ENCODE measurements around the gene FBP2. TPM values are rescaled to one million over a fixed set of nuclear protein-coding genes. Genes with fewer than 3 reads are reported as not detected.

Gene FBP2
- total and polyA plus RNA-seq, 2 of the 4 experiments (the other 2 are of a cell fraction): not detected

- no peak overlapping the region for H2BK5ac ChIP-seq (ENCODE audit: low read depth, low read length, poor library complexity, severe bottlenecking)
- no peak overlapping the region for H3K56ac ChIP-seq (ENCODE audit: extremely low read depth, insufficient read depth, low read length)
- CTCF ChIA-PET: no interaction called here
- H4K5ac ChIP-seq (ENCODE audit: low read depth, low read length): no peak overlapping the region
- ATAC-seq (ENCODE audit: low read depth) (no peak), DNase-seq (no peak)
- H3K14ac ChIP-seq (replicated peaks; ENCODE audit: low read depth, low read length): no peak overlapping the region
- H2AFZ ChIP-seq (replicated peaks; ENCODE audit: low read length, poor library complexity): no peak overlapping the region
- H3K9ac ChIP-seq (ENCODE audit: low read depth, low read length): no peak overlapping the region
- H3K36me3 ChIP-seq (ENCODE audit: control insufficient read depth, insufficient read depth, low read length): no peaks in the 10 kb centered on the region
- intact Hi-C loops (cut with micrococcal nuclease) (no loop called here), in situ Hi-C loops (cut with MboI; ENCODE audit: low sequenced_read_pairs) (no loop called here), dilution Hi-C loops (cut with HindIII; ENCODE audit: low sequenced_read_pairs, unreplicated experiment) (no loop called here)
- H3K4ac ChIP-seq (ENCODE audit: low read depth, low read length): no peak overlapping the region
- no peak overlapping the region for H2BK15ac ChIP-seq (ENCODE audit: low read depth, low read length)
- no peaks in the 10 kb centered on the region for H4K20me1 ChIP-seq (ENCODE audit: insufficient read depth, low read length)
- no peaks in the 10 kb centered on the region for H3K4me1 ChIP-seq (ENCODE audit: control insufficient read depth, insufficient read depth, low read length)
- no TSS peak for BruUV-seq (replicated peaks)
- no peaks in the 10 kb centered on the region for H3K9me3 ChIP-seq (ENCODE audit: control insufficient read depth, insufficient read depth, low read length)
- H3K27me3 ChIP-seq (ENCODE audit: control insufficient read depth, insufficient read depth, low read length): peaks cover 26% of the 10 kb centered on the region
- no peak overlapping the region for H4K8ac ChIP-seq (ENCODE audit: low read depth in 2 of 2, low read length in 2 of 2)
- H3K4me2 ChIP-seq (ENCODE audit: low read depth, low read length): no peak overlapping the region
- H2BK20ac ChIP-seq (ENCODE audit: low read depth, low read length): no peak overlapping the region
- H3K18ac ChIP-seq (ENCODE audit: low read depth, low read length): no peak overlapping the region
- H3K79me1 ChIP-seq (ENCODE audit: low read depth in 1 of 2, low read length in 2 of 2): no peaks in the 10 kb centered on the region
- H3K4me3 ChIP-seq (ENCODE audit: insufficient read depth, low read depth, low read length): no peak overlapping the region
- no peak overlapping the region for H2BK120ac ChIP-seq (ENCODE audit: low read depth, low read length)
- H3K27ac ChIP-seq (ENCODE audit: insufficient read depth, low read length): no peak overlapping the region
- H4K91ac ChIP-seq (ENCODE audit: insufficient read depth, low read depth, low read length): no peak overlapping the region
- WGBS, 2 experiments (ENCODE audit: extremely low coverage in 2 of 2, insufficient read length in 1 of 2): 76% methylated on average over 3 of the region's 6 CpGs; no CpG with 5 or more reads in 1 of the 2 experiments
- H3K9me1 ChIP-seq (ENCODE audit: insufficient read depth, low read length): no peaks in the 10 kb centered on the region
- no peak overlapping the region for H3K23ac ChIP-seq (ENCODE audit: low read depth, low read length)
- H2AK5ac ChIP-seq (ENCODE audit: low read depth, low read length): no peak overlapping the region
- H2AK9ac ChIP-seq (replicated peaks; ENCODE audit: low read depth, low read length, poor library complexity): no peak overlapping the region
- POLR2A ChIA-PET (ENCODE audit: unreplicated experiment): no interaction called here
- TF ChIP-seq NFE2L2 (IDR thresholded peaks at IDR 0.05; ENCODE audit: low read depth, low read length) (no peak), CHD1 (IDR thresholded peaks at IDR 0.05; ENCODE audit: low read depth, low read length) (no peak), RCOR1 (IDR thresholded peaks at IDR 0.05; ENCODE audit: insufficient replicate concordance, low read length) (no peak), RAD21 (IDR thresholded peaks at IDR 0.05; ENCODE audit: low read length) (no peak), FOS (IDR thresholded peaks at IDR 0.05; ENCODE audit: low read depth, low read length) (no peak), POLR2A (IDR thresholded peaks at IDR 0.05; ENCODE audit: low read depth, low read length) (no peak), USF2 (IDR thresholded peaks at IDR 0.05; ENCODE audit: low read depth, low read length) (no peak), BHLHE40 (IDR thresholded peaks at IDR 0.05; ENCODE audit: low read depth, low read length) (no peak), ELK1 (IDR thresholded peaks at IDR 0.05; ENCODE audit: borderline replicate concordance, low read depth, low read length) (no peak), CEBPB (IDR thresholded peaks at IDR 0.05; ENCODE audit: low read depth, low read length) (no peak), RFX5 (IDR thresholded peaks at IDR 0.05; ENCODE audit: low read depth, low read length) (no peak), SMC3 (IDR thresholded peaks at IDR 0.05; ENCODE audit: low read depth, low read length) (no peak), MXI1 (IDR thresholded peaks at IDR 0.05; ENCODE audit: borderline replicate concordance, low read depth, low read length) (no peak), MAFK (IDR thresholded peaks at IDR 0.05; ENCODE audit: low read depth, low read length) (no peak), MAZ (IDR thresholded peaks at IDR 0.05; ENCODE audit: borderline replicate concordance, low read depth, low read length) (no peak)
These were observed 33.7 kb upstream of the FBP2 start for GRCh38 chr9:94627287-94627686.

All from IMR-90 (cell line).